NOMO-1 (cell line): ENCODE measurements around the gene ZNF443.
"Not testable (repeated sequence)": the region's sequence is repeated elsewhere in the genome, so short reads cannot be mapped to it uniquely, and the experiment has no call there.

ENCODE experiments used
- DNase-seq, 2 experiments: peaks; one replicate each; lab custom pipeline; 2025; ENCODE audit not compliant: unreplicated experiment in 2 of 2; lab: John Stamatoyannopoulos, UW

Gene ZNF443

DNA sequence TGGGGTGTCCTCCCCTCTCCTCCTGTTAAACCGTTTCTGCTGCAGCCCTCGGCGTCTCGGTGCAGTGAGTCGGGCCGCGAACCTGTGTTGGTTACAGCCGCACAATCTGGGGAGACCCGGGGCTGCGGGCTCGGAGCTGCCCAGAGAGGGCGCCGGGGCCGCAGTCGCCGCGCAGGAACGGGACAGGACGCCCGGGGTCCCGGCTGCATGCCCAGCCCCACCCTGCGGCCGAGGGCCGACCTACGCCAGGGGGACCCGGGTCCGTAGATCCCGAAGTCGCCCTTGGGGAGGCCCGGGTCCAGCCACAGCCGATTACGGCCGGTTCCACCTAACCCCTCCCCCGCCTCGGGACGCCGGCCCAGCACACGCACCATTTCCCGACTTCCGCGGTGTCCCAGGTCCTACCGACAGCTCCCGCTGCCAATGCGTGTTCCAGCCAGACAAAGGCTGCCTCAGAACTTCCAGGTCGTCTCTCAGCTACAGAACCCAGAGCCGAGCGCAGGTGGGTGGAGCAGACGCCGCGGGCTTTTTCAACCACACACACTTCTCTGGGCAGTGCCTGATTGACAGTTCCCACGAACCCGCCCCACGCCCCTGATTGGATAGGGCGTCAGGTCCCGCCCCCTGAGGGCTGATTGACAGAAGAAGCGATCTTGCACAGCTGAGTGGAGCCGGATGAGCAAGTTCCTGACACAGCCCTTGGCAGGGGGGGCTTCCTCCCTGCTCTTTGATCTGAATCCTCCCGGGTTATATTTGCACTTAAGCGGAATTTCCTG is at the start of gene ZNF443:
ZNF443 (minus strand) TSS at position 481 of the 776 bp plus-strand sequence; CDS start at position 374, 107 bp downstream.
- peak; percentile 94 to 96 for DNase-seq

DNA sequence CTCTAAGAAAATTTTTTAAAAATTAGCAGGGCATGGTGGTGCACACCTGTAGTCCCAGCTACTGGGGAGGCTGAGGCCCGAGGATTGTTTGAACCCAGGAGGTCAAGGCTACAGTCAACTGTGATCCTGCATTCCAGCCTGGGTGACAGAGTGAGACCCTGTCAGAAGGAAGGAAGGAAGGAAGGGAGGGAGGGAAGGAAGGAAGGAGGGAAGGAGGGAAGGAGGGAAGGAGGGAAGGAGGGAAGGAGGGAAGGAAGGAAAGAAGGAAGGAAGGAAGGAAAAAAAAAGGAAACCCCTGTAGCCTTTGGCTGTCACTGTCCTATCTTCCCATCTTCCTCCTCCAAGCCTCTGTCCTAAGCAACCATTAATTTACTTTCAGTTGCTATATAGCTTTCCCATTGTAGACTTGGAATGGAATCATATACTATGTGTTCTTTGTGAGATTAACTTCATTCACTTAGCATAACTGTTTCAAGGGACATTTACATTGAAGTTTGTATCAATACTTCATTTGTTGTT is 45.5 kb upstream of the ZNF443 start:
- not testable (repeated sequence) for DNase-seq

DNA sequence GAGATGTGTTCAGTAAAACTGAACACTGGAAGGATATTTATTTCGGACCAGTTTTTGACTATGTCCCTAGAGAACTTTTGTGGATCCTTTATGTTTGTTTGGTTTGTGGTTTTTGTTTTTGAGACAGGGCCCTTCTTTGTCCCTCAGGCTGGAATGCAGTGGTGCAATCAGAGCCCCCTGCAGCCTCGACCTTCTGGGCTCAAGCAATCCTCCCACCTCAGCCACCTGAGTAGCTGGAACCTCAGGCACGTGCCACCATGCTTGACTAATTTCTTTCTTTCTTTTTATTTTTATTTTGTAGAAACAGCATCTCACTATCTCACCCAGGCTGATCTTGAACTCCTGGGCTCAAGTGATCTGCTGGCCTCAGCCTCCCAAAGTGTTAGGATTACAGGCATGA is 44.8 kb upstream of the ZNF443 start:
- DNase-seq = no peak

DNA sequence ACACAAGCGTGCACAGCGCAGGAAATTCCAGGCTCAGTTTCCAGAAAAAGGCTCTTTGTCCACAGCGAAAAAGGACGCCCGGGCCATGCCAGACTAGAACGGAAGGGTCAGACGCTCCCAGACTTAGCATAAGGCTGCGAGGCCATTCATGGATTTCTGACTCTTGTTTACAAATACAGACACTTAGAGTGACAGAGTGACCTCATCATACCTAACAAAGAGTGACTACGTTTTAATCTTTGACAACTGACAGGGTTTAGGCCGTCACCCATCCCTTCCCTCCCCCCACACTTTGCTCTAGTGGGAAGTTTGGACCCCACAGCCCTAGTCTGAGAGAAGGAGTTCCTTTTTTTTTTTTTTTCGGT is 44.2 kb upstream of the ZNF443 start:
- no peak for DNase-seq

DNA sequence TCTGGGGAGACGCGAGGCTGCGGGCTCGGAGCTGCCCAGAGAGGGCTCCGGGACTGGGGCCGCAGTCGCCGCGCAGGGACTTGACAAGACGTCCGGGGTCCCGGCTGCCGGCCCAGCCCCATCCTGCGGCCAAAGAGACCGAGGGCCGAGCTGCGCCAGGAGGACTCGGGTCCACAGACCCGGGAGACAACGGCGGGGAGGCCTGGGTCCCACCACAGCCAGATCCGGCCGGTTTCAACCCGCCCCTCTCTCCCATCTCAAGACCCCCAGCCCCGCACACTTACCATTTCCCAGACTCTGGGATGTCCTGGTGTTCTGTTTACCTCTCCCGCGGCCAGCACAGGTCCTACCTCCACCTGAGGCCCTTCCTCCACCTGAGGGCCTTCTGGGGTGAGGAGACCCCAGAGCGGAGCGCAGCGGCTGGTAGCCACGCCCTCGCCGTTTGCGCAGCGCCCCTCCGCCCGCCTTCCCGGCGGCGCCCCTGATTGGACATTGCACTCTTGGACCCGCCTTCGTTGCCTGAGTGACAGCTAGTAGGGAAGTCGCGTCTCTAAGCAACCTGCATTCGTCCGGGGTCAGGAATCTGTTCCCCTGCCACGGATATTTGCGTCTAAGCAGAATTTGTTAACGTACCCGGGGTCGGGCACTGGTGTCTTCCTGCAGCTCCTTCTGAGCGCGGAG is 43.7 kb upstream of the ZNF443 start, which contains the start of gene ZNF709:
ZNF709 (minus strand) TSS at position 446 of the 681 bp plus-strand sequence; CDS start at position 287, 159 bp downstream.
- DNase-seq = no peak

DNA sequence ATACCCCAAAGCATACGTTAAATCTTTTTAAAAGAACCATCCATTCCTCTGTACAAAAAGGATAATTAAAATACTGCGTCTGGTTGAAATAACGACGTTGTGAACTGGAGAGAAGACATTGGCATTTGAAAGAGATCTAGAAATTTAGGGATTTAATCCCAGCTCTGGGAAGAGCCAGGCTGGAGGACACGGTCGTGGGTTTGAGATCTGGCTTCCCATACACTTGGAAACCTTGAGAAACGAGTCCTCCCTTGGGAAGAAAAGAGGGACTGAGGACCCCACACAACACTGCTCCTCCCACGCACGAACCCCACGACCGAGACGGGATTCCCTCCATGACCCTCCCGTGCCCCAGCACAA is 43.2 kb upstream of the ZNF443 start:
- DNase-seq = no peak

DNA sequence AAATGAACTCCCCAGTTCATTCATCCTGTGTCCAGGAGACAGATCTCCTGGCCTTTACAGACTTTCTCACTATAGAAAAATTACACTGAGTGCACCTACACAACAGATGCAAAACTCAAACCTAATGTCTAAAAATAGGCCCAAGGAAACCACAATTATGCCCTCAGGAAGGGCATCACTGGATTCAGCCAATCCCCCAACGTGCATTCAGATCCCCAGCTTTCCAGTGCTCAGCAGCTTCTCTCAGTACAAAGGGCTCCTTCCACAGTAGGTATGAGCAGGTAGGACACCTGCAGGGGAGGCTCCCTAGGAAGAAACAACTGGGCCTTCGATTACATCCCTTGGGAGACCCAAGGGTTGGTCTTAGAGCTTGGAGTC is 41.7 kb upstream of the ZNF443 start:
- DNase-seq = no peak

DNA sequence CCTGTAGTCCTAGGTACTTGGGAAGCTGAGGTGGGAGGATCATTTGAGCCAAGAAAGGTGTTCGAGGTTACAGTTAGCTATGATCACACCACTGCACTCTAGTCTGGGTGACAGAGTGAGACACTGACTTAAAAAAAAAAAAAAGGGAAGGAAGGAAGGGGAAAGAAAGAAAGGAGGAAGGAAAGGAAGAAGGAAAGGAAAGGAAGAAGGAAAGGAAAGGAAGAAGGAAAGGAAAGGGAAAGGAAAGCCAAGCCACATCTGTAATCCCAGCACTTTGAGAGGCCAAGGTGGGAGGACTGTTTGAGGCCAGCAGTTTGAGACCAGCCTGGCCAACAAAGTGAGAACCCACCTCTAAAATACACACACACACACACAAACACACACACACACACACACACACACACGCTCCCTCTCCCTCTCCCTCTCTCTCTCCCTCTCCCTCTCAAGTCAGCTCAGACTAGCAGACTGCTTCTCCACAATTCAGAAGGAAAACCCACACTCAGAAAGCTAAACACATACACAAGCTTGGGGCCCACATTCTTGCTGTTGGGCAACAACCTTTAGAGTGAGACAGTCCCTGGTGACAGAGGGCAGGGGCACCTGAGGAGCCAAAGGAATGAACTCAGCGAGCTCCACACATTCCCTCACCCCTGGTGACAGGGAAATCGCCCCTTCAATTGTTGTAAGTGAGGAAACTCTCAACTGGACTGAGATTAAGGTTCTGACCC is 41.1 kb upstream of the ZNF443 start:
- no peak for DNase-seq

DNA sequence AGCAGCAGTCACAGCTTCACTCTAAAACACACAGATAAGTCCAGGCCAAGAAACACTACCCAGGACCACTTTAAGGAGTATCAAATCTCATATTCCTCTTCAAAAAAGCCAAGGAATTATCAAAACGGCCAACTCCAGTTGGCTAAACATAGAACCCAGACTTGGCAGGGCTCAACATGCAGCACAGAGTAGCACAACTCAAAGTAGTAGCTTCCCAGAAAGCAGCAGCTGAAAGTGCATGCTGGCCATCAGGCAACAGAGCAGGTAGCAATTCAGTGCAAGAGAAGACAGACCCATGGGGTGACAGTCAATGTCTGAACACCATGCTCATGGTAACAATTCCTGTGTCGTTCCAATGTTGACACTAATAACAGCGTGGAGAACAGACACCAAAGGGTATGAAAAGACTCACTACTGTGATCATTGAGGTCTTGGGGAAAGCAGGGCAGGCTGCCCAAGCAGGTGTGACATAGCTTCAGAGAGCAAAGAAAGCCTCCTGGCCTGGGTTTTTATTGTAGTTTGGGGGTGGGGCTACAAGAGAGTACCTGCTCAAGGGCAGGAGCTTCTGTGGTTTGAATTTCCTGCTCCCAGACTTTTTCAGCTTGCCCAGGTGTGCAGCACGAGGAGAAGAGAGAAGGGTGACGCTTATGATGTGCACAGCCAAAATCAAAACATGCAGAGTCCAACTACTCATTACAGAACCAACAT is 37.6 kb upstream of the ZNF443 start:
- no peak for DNase-seq

DNA sequence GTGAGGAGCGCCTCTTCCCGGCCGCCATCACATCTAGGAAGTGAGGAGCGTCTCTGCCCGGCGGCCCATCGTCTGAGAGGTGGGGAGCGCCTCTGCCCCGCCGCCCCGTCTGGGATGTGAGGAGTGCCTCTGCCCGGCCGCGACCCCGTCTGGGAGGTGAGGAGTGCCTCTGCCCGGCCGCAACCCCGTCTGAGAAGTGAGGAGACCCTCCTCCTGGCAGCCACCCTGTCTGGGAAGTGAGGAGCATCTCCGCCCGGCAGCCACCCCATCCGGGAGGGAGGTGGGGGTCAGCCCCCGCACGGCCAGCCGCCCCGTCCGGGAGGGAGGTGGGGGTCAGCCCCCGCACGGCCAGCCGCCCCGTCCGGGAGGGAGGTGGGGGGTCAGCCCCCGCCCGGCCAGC is 26.8 kb upstream of the ZNF443 start:
- not testable (repeated sequence) for DNase-seq

DNA sequence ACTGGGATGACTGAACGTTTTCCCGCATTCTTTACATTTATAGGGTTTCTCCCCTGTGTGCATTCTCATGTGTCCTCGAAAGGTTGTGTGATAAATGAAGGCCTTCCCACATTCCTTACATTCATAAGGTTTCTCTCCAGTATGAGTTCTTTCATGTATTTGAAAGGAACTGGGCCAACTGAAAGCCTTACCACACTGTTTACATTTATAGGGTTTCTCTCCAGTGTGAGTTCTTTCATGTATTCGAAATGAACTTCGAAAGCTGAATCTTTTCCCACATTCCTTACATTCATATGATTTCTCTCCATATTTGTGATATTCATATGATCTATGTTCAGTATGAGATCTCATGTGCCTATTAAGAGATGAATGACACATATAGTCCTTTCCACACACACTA is 24.4 kb upstream of the ZNF443 start:
- no peak for DNase-seq

DNA sequence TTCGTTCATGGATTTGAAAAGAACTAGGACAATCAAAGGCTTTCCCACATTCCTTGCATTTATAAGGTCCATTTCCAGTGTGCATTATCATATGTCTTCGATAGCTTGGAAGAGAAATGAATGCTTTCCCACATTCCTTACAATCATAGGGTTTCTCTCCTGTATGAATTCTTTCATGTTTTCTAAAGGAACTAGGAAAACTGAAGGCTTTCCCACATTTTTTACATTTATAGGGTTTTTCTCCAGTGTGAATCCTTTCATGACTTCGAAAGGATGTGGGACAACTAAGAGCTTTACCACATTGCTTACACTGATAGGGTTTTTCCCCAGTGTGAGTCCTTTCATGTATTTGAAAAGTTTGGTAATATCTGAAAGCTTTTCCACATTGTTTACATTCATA is 23.9 kb upstream of the ZNF443 start:
- DNase-seq = no peak

DNA sequence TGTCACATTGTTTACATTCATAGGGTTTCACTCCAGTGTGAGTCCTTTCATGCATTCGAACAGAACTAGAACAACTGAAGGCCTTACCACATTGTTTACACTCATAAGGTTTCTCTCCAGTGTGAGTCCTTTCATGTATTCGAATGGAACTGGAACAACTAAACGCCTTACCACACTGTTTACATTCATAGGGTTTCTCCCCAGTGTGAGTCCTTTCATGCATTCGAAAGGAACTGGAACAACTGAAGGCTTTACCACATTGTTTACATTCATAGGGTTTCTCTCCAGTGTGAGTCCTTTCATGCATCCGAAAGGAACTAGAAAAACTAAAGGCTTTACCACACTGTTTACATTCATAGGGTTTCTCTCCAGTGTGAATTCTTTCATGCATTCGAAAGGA is 23.3 kb upstream of the ZNF443 start:
- DNase-seq = not testable (repeated sequence)

DNA sequence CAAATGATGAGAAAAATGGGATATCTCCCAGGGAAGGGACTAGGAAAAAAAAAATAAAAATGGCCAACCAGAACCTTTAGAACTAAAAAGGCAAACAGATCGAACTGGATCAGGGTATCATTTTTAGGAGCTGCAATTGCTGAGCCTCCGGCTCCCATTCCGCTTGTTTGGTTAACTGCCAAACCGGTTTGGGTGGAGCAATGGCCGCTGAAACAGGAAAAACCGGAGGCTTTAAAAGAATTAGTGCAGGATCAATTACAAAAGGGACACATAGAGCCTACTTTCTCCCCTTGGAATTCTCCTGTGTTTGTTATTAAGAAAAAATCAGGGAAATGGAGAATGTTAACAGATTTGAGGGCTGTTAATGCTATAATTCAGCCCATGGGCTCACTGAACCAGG is 12.7 kb upstream of the ZNF443 start:
- DNase-seq = no peak

DNA sequence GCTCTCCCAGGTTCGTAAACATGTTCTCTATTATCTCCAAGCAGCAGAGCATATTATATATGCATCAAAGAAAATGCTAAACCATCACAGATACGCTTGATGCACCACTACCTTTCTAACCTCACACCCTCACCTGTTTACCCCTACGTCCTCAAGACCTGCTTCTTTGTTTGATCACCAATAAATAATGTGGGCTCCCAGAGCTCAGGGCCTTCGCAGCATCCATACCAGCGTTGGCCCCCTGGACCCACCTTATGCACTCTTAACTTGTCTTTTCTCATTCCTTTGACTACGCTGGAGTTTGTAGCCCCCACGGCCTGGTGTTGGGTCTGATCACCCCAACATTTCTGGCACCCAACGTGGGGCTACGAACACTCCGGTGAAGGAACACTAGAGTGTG is 10.0 kb upstream of the ZNF443 start:
- DNase-seq = no peak

DNA sequence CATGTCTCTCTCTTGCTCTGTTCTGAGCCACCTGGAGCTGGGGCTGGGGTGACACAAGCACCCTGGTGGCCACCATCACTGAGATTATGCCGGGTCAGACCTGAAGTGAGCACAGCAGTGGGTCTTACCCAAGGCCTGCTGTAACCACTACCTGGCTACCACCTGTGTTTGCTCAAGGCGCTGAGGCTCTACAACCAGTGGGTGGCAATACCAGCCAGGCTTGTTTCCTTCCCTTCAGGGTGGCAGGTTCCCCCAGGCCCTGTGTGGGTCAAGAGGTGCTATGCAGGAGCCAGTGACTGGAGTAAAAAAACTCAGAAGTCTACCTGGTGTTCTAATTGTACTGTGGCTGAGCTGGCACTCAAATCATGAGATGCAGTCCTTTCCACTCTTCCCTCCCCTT is 8.0 kb upstream of the ZNF443 start:
- DNase-seq = no peak

DNA sequence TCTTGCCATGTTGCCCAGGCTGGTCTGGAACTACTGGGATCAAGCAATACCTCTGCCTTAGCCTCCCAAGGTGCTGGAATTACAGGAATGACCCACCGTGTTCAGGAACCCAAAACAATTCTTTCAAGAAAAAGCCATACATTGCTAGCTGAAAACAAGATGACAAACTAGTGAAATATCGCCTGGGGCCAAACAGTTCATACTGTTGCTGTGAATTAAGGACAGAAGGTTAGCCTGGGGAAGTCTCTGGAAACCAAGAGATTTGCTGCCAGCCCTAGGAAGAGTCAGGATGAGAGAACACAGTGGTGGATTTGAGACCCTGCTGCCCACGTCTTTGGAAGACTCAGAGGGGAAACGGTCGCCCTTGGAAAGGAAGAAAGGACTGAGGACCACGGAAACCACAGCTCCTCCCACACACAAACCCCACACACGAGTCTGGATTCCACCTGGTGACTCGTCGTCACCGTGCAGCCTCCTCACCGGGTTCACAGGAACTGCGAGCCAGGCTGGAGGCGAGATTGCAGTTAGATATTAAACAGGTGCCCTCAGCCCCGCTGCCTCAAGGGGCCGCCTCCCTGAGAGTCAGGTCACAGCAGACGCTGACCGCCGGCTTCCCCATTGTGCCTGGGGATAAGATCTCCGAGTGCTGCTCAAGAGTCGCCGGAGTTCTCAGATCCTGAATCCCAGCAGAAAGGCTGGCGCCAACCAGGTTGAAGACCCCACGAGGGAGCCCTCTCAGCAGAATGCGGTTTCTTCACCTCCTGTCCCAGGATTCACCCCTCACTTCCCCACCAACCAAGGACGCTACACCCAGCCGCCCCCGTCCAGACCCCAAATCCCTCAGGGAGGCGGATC is 908 bp downstream of the ZNF443 start:
- DNase-seq = not testable (repeated sequence)

DNA sequence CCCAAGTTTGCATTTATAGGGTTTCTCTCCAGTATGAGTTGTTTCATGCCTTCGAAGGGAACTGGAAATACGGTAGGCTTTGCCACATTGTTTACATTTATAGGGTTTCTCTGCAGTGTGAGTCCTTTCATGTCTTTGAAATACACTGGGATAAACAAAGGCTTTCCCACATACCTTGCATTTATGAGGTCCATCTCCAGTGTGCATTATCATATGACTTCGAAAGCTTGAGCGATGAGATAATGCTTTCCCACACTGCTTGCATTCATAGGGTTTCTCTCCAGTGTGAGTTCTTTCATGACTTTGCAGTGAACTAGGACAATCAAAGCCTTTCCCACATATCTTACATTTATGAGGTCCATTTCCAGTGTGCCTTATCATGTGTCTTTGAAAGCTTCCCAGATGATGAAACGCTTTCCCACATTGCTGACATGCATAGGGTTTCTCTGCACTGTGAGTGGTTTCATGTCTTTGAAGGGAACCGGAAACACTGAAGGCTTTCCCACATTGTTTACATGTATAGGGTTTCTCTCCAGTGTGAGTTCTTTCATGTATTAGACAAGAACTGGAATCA is 10.0 kb downstream of the ZNF443 start:
- DNase-seq = not testable (repeated sequence)

DNA sequence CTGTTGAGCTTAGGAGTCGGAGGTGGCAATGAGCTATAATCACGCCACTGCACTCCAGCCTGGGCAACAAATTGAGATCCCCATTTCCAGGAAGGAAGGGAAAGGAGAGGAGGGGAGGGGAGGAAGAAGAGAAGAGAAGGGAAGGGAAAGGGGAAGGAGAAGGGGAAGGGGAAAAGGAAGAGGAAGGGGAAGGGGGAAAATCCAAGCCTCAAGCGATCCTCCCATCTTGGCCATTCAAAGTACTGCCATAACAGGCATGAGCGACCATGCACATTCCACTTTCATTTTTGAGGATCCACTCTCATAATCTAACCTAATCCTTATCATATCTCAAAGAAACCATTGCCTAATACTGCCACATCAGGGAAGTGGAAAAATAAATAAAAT is 14.9 kb downstream of the ZNF443 start:
- DNase-seq = no peak
